ENCODE results near the gene NUPR2.
"Not testable (repeated sequence)": the region's sequence is repeated elsewhere in the genome, so short reads cannot be mapped to it uniquely, and the experiment has no call there.

NUPR2 gene

DNA sequence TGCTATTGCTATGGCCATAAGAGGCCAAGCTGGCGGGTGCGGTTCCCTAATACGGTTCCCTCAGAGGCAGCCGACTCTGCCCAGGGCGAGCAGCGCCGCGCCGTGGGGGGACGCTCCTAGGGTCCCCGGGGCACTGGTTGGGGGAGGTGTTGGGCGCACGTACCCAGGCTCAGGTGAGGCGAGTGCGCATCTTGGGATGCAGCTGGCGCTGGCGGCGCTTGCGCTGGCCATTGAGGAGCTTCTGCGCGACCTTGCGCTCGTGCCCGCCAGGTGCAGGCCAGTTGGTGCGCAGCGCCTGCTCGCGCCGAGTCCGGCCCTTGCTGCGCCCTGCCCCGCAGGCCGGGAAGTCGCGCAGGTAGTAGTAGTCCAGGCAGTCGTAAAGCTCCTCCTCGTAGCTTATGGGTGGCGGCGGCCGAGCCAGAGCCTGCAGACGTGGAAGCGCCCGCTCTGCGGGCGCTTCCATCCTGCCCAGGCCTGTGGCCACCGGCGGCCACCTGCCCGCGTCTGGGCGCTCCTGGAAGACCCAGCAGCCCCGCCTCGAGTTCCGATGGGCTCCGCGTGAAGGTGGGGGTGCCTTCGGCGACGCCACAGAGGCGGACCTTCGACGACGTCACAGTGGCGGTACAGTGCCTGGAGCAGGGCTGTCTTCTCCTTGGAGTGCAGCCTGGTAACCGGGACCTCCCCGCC lies at the start of gene NUPR2:
NUPR2 (minus strand) TSS at position 566 of the 687 bp plus-strand sequence; CDS start at position 463, 103 bp downstream.
- no peak for DNase-seq

GRCh38 chr7:56157238-56157790 lies 41.1 kb upstream of the NUPR2 start:
- DNase-seq: no peak

- DNase-seq: not testable (repeated sequence)
These were observed 14.8 kb upstream of the NUPR2 start for GRCh38 chr7:56131062-56131461.

GRCh38 chr7:56127241-56127975 lies 11.2 kb upstream of the NUPR2 start:
- DNase-seq: no peak

DNA sequence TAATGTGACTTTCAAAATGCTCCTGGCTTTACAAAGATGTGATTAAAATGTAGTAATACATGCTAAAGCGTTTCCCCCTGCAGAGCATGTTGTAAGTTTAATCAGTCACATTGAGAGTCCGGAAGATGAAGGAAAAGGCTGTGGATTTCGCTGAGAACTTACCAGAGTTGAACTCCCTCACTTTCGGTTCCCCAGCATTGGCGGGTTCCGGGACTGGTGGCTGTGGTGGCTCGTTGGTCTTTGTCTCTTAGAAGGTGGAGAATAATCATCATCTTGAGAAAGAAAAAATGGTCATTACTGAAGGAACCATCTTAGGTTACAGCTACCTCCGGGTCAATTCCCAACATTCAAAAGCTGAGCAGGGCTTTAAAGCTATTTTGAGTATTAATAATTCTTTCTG lies 9.6 kb upstream of the NUPR2 start:
- no peak for DNase-seq

- DNase-seq: no peak
These were observed 8.8 kb upstream of the NUPR2 start for GRCh38 chr7:56124981-56125380.

- DNase-seq: no peak
These were observed 5.2 kb upstream of the NUPR2 start for GRCh38 chr7:56121440-56121839.

- not testable (repeated sequence) for DNase-seq
These were observed 4.0 kb downstream of the NUPR2 start for GRCh38 chr7:56112244-56112643.

- no peak for DNase-seq
These were observed 5.6 kb downstream of the NUPR2 start for GRCh38 chr7:56110611-56111010.

GRCh38 chr7:56107954-56108258 lies 8.3 kb downstream of the NUPR2 start:
- no peak for DNase-seq

GRCh38 chr7:56106108-56107073 lies 9.8 kb downstream of the NUPR2 start, which contains the start of gene CHCHD2:
CHCHD2 (minus strand) TSS chr7:56106476; CDS start chr7:56106413, 63 bp downstream.
- peak; percentile 84 to 95 for DNase-seq

- no peak for DNase-seq
These were observed 10.7 kb downstream of the NUPR2 start for GRCh38 chr7:56105508-56105907.

- not testable (repeated sequence) for DNase-seq
These were observed 12.1 kb downstream of the NUPR2 start for GRCh38 chr7:56104138-56104537.

DNA sequence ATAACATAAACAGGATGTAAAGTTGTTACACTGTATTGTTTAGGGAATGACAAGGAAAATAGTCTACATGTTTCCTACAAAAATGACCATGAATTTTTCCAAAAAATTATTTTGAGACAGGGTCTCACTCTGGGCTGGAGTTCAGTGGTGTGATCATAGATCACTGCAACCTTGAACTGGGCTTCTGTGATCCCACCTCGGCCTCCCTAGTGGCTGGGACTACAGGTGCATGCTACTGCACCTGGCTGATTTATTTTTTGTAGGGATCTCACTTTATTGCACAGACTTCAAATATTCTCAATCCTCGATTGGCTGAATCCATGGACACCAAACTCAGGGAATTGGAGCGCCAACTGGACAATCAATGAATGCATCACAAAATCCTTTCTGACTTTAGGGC lies 16.6 kb downstream of the NUPR2 start:
- DNase-seq: no peak

DNA sequence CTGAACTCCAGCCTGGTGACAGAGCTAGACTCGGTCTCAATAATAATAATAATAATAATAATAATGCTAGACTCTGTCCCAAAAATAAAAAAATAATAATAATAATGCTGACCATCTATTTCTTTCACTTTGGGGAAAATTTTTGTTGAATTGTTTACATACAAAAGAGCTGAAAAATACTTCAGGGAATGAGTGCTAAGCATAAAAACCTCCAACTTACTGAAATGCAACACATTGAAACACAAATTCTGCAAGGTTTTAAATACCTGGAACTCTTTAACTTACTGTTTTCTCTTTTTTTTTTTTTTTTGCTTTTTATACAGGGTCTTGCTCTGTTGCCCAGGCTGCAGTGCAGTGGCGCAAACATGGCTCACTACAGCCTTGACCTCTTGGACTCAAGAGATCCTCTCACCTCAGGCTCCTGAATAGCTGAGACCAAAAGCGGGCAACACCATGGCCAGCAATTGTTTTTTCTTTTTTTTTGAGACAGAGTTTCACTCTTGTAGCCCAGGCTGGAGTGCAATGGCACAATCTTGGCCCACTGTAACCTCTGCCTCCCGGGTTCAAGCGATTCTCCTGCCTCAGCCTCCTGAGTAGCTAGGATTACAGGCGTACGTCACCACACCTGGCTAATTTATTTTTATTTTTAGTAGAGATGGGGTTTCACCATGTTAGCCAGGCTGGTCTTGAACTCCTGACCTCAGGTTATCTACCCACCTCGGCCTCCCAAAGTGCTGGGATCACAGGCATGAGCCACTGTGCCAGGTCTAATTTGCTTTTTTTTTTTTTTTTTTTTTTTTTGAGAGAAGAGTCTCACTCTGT lies 17.8 kb downstream of the NUPR2 start:
- DNase-seq: not testable (repeated sequence)

GRCh38 chr7:56097700-56098099 lies 18.5 kb downstream of the NUPR2 start:
- no peak for DNase-seq

- DNase-seq: peak; percentile 38 to 59
These were observed 23.3 kb downstream of the NUPR2 start, which contains the start of gene PHKG1 for GRCh38 chr7:56092789-56093531. PHKG1 (minus strand) TSS chr7:56092952; CDS start chr7:56088941, 4,011 bp downstream.

DNA sequence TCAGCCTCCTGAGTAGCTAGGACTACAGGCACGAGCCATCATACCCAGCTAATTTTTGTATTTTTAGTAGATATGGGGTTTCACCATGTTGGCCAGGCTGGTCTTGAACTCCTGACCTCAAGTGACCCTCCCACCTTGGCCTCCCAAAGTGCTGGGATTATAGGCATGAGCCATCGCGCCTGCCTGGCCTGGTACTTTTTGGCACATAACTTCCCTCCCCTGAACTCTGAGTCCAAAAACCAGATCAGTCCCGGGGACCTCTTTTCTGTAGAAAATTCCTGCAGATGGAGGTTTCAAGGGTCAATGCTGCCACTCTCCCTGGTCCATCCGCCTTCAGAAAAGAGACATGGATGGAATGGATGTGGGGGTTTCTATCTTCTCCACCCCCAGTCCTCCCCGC lies 23.8 kb downstream of the NUPR2 start:
- not testable (repeated sequence) for DNase-seq

DNA sequence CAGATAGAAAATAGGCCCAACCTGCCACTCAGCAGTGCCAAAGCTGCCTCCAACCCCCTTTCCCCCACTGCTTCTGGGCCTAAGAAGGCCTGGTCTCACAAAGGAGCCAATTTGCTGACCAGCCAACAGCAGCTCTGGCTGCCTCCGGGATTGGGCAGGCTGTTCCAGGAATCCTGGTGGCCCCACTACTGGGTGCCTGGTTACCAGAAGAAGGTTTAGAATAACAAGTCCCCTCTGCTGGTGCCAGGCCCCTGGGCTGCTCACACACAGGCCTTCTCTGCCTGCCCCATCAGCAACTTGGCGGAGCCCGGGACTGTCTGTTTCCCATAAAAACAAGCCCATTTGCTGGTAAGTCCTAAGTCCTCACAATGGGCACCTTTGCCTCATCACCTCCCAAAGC lies 24.6 kb downstream of the NUPR2 start:
- no peak for DNase-seq

DNA sequence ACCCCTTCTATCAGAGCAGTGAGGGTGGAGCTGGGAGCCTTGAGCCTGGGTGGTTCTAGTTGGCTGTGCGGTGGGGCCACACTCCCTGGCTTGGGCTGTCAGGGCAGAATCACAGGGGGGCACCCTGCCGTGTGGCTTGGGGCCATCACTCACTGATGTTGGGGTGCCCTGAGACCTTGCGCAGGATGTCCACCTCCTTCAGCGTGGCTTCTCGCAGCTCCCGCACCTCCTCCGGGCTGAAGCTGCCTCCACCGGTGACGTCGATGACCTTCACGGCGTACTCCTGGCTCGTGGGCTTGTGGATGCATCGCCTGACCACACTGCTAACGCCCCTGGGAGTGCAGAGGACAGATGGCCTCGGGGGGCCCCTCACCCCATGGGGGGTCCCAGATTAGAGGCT lies 28.8 kb downstream of the NUPR2 start:
- no peak for DNase-seq

DNA sequence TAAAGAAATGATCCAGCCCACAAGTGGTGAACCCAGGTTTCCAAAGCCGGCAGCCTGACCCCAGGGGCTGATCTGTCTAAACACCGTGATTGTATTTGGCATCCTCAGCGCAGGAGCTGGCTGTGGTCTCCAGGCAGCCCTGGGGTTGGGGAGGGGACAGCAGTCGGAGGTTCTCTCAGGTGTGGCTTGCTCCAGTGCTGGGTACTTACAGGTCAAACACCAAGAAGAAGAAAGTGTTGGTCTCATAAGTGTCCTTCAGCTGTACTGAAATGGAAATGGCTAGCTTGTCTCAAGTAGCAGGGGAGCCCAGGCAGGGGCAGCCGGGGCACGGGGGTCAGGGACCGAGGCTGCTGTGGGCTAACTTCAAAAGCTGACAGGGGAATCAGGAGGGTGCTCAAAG lies 29.5 kb downstream of the NUPR2 start:
- no peak for DNase-seq
